HG03039 (cell line): ENCODE data around the gene NPAS3.

Experiments used
- ATAC-seq: cut with Tn5 transposase; IDR thresholded peaks from one replicate; pipeline ENCODE4 v1.9.1; 2021; ENCODE audit warnings: mild to moderate bottlenecking, moderate library complexity; ENCODE audit not compliant: unreplicated experiment

The NPAS3 gene

GRCh38 chr14:33464254-33464962 lies 525.7 kb downstream of the NPAS3 start:
- ATAC-seq, result no peak

GRCh38 chr14:33465846-33466700 lies 527.4 kb downstream of the NPAS3 start:
- no peak for ATAC-seq

- no peak for ATAC-seq
These were observed 529.3 kb downstream of the NPAS3 start for GRCh38 chr14:33467971-33468370.

GRCh38 chr14:33469898-33470297 lies 531.2 kb downstream of the NPAS3 start:
- ATAC-seq, result no peak

GRCh38 chr14:33471776-33472175 lies 533.1 kb downstream of the NPAS3 start:
- ATAC-seq, result no peak

GRCh38 chr14:33475623-33476022 lies 536.9 kb downstream of the NPAS3 start:
- no peak for ATAC-seq

- no peak for ATAC-seq
These were observed 539.1 kb downstream of the NPAS3 start for GRCh38 chr14:33477797-33478196.

GRCh38 chr14:33480071-33480886 lies 541.6 kb downstream of the NPAS3 start:
- no peak for ATAC-seq

GRCh38 chr14:33480887-33481184 lies 542.2 kb downstream of the NPAS3 start:
- no peak for ATAC-seq

- ATAC-seq, result no peak
These were observed 544.4 kb downstream of the NPAS3 start for GRCh38 chr14:33483110-33483509.

GRCh38 chr14:33483541-33483940 lies 544.9 kb downstream of the NPAS3 start:
- no peak for ATAC-seq

- no peak for ATAC-seq
These were observed 545.6 kb downstream of the NPAS3 start for GRCh38 chr14:33484264-33484663.

GRCh38 chr14:33486332-33486890 lies 547.7 kb downstream of the NPAS3 start:
- ATAC-seq, result no peak

GRCh38 chr14:33488582-33488981 lies 549.9 kb downstream of the NPAS3 start:
- ATAC-seq, result no peak

GRCh38 chr14:33490555-33490954 lies 551.9 kb downstream of the NPAS3 start:
- no peak for ATAC-seq

- no peak for ATAC-seq
These were observed 552.4 kb downstream of the NPAS3 start for GRCh38 chr14:33491112-33491511.

- no peak for ATAC-seq
These were observed 553.8 kb downstream of the NPAS3 start for GRCh38 chr14:33492491-33492890.

- no peak for ATAC-seq
These were observed 554.6 kb downstream of the NPAS3 start for GRCh38 chr14:33493266-33493665.

GRCh38 chr14:33493990-33494389 lies 555.3 kb downstream of the NPAS3 start:
- ATAC-seq, result no peak

- ATAC-seq, result no peak
These were observed 561.0 kb downstream of the NPAS3 start for GRCh38 chr14:33499687-33500086.
